ENCODE data around the gene KDM7A.
"Not testable (repeated sequence)": the region's sequence is repeated elsewhere in the genome, so short reads cannot be mapped to it uniquely, and the experiment has no call there.

The KDM7A gene

DNA sequence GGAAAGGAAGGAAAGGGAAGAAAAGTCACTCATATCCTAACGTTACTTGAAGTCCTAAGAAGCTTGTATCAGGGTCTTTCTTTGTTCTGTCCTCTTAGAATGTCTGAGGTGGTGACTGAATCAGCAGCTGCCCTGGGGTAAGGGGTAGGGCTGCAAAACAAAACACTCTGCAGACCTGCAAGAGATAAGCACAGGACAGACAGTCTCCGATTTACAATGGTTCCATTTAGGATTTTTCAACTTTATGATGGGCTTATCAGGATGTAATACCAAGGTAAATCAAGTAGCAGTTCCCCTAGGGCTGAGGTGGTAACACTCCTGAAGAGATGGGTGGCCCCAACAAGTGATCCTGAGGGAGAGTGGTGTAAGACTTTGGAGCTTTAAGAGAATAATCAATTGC lies 16.5 kb downstream of the KDM7A start:
- DNase-seq (ENCODE audit: low spot score): no peak

DNA sequence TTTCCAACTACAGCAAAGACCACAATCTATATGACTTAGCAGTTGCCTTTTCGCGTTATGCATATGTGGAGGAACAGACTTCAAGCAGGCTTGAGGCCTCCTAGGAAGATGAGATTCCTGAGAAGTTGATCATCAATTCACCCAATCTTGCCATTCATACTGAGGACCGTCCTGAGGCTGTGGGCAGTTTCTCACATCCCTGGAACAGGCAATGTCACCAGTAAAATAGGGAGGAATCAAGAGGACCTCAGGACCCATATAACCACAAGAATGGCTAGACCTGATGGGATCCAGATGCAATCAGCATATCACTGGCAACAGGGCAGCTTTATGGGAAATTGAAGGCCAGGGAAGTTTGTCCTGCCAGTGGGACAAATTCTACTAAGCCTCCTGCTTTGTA lies 17.3 kb downstream of the KDM7A start:
- no peak for DNase-seq (ENCODE audit: low spot score)

- no peak for DNase-seq (ENCODE audit: low spot score)
Observed at GRCh38 chr7:140156460-140157080, 20.2 kb downstream of the KDM7A start.

GRCh38 chr7:140155428-140155827 lies 21.4 kb downstream of the KDM7A start:
- no peak for DNase-seq (ENCODE audit: low spot score)

DNA sequence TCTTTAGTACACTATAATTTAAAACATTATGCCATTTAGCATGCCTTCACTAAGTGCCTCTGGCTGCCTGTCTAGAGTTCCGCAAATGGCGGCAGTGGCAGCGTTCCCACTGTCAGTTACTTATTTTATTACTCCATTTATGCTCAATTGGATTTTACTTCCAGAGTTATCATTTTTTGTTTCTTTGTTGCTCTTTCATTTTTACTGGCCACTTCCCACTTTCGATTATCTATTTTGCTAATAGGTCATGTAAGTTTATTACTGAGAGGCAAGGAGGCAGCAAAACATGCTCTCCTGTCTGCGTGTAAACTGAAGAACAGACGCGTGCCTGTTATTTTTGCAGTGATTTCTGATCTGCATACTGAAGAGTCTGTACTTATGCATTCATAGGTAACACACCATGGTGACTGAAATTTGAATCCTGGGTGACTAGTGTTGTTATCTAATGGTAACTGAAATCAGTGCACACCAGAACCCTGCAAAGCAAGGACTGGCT lies 23.1 kb downstream of the KDM7A start:
- DNase-seq (ENCODE audit: low spot score): no peak

DNA sequence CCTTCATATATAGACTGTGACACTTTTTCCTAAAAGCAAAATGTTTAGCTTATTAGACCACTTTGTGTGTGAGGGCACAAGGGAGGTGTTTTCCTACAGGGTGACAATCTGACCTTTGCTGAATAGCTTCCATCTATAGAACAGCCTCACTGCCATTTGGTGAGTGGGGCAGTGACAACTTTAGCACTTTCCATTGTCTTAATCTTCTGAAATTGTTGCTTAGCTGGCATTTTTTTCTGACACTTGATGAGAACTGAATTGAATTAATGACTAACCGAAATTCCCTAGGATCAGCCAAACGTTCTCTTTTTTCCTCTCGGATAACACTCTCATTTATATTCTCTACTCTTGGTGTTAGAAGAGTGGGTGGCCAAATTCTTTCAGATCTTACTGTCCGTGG lies 30.2 kb downstream of the KDM7A start:
- DNase-seq (ENCODE audit: low spot score): no peak

- no peak for DNase-seq (ENCODE audit: low spot score)
Observed at GRCh38 chr7:140145709-140146108, 31.1 kb downstream of the KDM7A start.

- DNase-seq (ENCODE audit: low spot score): no peak
Observed at GRCh38 chr7:140144821-140145220, 32.0 kb downstream of the KDM7A start.

- no peak for DNase-seq (ENCODE audit: low spot score)
Observed at GRCh38 chr7:140143997-140144396, 32.8 kb downstream of the KDM7A start.

- DNase-seq (ENCODE audit: low spot score): no peak
Observed at GRCh38 chr7:140142031-140142430, 34.8 kb downstream of the KDM7A start.

GRCh38 chr7:140141256-140141655 lies 35.5 kb downstream of the KDM7A start:
- DNase-seq (ENCODE audit: low spot score): no peak

- DNase-seq (ENCODE audit: low spot score): no peak
Observed at GRCh38 chr7:140137078-140137477, 39.7 kb downstream of the KDM7A start.

DNA sequence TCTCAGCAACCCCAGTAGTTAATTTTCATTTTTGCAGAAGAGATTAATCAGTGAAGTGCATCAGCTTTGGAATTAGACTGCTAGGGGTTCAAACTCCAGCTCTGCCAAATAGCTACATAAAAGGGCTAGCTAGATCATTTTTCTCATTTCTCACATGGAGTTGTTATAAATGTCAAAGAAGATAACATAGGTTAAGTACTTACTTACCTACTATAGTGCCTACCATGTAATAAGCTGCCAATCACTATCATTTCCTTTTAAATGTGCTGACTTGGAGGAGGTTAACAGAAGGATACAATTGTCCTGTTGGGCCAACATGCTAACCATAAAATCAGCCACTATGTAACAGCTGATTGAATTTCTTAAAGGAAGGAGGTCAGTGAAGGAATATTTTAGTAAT lies 40.7 kb downstream of the KDM7A start:
- no peak for DNase-seq (ENCODE audit: low spot score)

DNA sequence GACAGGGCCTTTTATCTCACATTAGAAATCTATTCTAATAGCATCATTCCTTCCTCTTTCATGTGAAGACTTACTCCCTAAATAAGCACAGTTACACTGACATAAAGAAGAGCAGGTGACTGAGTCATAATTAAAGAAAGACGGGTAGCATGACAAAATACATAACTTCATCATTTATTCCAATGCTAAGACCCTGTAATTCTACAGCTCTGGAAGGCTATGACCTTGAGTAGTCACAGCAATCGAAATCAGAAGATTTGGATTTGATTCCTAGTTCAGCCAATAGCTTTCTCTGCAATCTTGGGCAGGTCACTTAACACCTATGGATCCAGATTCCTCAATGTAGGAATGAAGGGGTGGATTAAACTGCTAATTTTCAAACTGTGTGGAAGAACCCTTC lies 42.7 kb downstream of the KDM7A start:
- no peak for DNase-seq (ENCODE audit: low spot score)

- DNase-seq (ENCODE audit: low spot score): no peak
Observed at GRCh38 chr7:140127360-140128127, 49.2 kb downstream of the KDM7A start.

- DNase-seq (ENCODE audit: low spot score): no peak
Observed at GRCh38 chr7:140126435-140127034, 50.2 kb downstream of the KDM7A start.

DNA sequence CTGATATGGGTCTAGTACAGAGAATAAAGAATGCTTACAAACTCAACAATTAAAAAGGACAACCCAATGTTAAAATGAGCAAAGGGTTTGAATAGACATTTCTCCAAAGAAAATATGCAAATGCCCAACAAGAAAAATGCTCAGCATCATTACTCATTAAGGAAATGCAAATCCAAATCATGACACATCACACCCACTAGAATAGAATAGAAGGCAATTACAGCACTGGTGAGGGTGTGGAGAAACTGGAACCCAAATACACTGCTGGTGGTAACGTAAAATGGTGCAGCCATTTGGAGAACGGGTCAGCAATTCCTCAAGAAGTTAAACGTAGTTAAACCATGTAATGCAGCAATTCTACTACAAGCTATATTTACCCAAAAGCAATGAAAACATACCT lies 53.8 kb downstream of the KDM7A start:
- no peak for DNase-seq (ENCODE audit: low spot score)

GRCh38 chr7:140121326-140121725 lies 55.5 kb downstream of the KDM7A start:
- DNase-seq (ENCODE audit: low spot score): no peak

DNA sequence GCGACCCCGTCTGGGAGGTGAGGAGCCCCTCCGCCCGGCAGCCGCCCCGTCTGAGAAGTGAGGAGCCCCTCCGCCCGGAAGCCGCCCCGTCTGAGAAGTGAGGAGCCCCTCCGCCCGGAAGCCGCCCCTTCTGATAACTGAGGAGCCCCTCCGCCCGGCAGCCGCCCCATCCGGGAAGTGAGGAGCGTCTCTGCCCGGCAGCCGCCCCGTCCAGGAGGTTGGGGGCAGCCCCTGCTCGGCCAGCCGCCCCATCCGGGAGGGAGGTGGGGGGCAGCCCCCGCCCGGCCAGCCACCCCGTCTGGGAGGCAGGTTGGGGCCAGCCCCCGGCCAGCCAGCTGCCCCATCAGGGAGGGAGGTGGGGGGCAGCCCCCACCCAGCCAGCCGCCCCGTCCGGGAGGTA lies 62.0 kb downstream of the KDM7A start:
- DNase-seq (ENCODE audit: low spot score): not testable (repeated sequence)

- not testable (repeated sequence) for DNase-seq (ENCODE audit: low spot score)
Observed at GRCh38 chr7:140108777-140109176, 68.0 kb downstream of the KDM7A start.

- DNase-seq (ENCODE audit: low spot score): no peak
Observed at GRCh38 chr7:140096459-140096858, 80.3 kb downstream of the KDM7A start.

GRCh38 chr7:140093375-140093774 lies 83.4 kb downstream of the KDM7A start:
- DNase-seq (ENCODE audit: low spot score): no peak

DNA sequence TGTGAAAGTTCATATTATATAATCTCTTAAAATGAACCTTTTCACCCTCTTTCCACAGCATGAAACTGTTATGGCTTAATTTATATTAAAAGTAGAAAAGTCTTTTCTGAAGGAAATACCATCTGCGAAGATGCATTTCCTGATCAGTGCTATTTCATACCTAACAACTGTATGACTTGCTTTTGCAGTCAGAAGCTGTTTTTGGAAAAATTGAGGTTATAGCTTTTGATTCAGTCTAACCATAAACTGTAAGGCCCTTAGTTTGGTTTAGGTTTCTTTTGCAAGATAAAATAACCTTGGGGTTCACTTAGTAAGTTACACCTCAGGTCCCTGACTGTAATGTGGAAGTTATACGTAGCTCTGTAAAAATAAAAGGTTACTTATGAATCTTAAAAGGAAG lies 91.3 kb downstream of the KDM7A start:
- DNase-seq (ENCODE audit: low spot score): no peak

All from activated CD4-positive, alpha-beta T cell treated with anti-CD3 and anti-CD28 coated beads, Interleukin-2, Interleukin-4, amounts not matched to agents 100 ng/mL and 50 ng/mL, durations not matched to agents 16 hours and 8 hours (primary cell).